T-helper 1 cell treated with Interleukin-12 subunit alpha and Interleukin-12 subunit beta and Interleukin-4 antibody, amounts not matched to agents 30 ng/mL and 1 ng/mL, for 36 hours (primary cell): ENCODE results near the gene NES. TPM values are rescaled to one million over a fixed set of nuclear protein-coding genes. Genes with fewer than 3 reads are reported as not detected.

ENCODE experiments used
- intact Hi-C: fragments of 100-400 bp; cut with micrococcal nuclease; formaldehyde crosslinking; loops from one replicate; pipeline ENCODE4 v1.15.1; 2024
- total RNA-seq: library from RNA; stranded (reverse); gene quantifications from 2 replicates; pipeline ENCODE4 v1.2.3, GENCODE V29; 2022

The NES gene
- 0.07 and 0.12 TPM in 2 replicates for total RNA-seq

GRCh38 chr1:156676820-156677615, at the start of gene NES:
NES (minus strand) TSS chr1:156677407; CDS start chr1:156677264, 143 bp downstream.
- intact Hi-C loops: no loop called here

DNA sequence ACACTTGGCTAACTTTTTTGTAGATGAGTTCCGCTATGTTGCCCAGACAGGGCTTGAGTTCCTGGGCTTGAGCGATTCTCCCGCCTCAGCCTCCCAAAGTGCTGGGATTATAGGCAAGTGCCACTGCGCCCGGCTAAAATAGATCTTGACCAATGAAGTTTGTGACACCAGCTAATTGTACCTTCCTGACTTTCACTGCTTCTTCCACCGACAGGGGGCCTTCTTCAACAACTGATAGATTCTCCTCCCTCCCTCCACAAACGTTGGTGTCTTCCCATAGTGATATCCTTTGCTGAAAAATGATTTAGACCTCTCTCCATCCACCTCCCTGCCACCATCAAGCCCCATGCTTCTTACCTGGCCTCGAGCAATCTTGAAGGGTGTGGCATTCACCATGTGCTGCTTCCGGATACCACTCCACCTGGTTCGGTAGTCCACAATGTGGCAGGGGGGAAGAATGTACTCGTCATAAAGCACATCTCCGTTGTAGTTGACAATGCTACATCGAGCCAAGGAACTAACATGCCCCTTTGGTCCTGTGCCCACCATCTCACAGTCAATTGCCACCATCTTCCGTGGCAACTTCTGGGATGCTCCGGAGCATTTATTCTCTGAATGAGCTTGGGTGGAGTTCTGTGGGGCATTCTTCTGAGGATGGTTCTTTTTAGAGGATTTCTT, 49.5 kb upstream of the NES start:
- intact Hi-C loops: loop anchor here (1.0 to 2.0 kb wide), 7 partner anchors 20 to 444 kb away; partner anchors contain the start of genes NTRK1 and SMG5

DNA sequence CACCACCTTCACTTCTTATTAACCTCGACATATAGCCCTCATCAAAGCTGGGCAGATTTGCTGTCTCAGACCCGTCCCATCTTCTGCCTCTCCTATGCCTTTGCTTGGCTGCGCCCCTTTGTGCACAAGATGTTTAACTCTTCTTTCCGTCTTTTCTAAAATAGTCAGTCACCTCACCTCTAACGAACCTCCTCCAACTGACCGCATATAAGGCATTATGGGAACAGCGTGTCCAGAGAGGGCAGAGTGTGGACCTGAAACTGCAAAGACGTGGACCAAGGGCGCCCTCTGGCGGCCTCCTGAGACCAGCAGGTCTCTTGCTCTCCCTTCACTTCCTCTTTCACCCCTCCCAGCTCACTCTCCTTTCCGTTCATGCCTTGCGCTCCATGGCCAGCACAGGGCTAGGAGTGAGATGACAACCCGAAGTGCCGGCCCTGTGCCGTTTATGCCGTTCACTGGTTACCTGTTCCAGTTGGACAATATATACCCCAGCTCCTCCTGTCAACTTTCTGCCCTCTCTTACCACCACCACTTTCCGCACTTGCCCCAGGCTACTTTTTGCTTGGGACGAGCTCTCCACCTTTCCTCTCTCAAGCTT, 48.6 kb upstream of the NES start:
- intact Hi-C loops: loop anchor here (1.0 to 2.0 kb wide), 9 partner anchors 19 to 443 kb away; partner anchors contain the start of genes NTRK1 and SMG5

DNA sequence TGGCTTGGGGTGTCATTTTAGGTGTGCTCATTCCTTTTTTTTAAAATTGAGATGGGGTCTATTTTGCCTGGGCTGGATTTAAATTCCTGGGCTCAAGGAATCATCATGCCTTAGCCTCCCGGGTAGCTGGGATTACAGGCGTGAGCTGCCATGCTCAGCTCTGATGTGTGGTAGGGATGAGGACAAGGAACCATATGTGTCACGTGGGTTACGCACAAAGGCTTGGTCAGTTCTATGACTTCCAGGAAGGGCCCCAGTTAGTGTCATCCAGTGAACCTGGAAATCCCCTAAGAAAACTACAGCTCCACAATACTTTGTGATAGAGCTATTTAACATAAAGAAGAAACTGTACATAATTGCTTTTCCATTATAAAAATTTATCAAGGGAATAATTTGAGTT, 44.3 kb upstream of the NES start:
- intact Hi-C loops: no loop called here

DNA sequence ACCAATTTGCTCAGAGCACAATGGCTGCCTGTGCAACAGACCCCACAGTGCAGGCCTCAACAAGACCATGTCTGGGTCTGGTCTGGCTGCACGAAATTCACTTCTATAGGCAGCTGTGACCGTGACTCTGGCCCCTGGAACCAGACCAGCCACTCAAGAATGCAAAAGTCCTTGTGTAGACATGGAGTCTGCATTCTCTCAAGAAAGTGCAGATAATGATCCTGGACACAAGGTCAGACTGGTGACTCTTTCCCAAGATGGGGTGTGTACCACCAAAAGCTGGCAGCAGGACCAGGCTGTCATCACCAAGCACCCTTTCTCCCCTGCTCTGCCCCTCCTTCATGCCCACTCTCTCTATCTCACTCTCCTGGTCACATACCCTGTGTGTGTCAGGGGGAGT, 43.9 kb upstream of the NES start:
- intact Hi-C loops: no loop called here

DNA sequence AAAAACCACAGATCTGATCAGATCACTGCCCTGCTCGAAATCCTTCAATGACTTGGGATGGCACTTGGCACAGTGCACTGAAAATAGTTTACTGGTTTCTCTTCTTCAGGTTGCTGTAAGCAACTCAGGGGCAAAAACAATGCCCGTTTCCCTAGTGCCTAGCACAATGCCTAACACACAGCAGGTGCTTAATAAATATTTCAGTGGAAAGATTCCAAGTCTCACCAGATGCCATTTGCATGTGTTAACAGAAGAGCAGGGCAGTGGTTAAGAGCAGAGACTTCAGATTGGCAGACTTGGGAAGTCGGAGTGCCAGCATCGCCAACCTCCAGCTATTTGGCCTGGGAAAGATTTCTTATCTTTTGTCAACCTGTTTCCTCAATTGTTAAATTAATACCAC, 40.1 kb upstream of the NES start:
- intact Hi-C loops: no loop called here

- intact Hi-C loops: no loop called here
These were observed 37.6 kb upstream of the NES start for GRCh38 chr1:156714830-156715229.

GRCh38 chr1:156712626-156713025, 35.4 kb upstream of the NES start:
- intact Hi-C loops: no loop called here

- intact Hi-C loops: no loop called here
These were observed 34.0 kb upstream of the NES start for GRCh38 chr1:156711011-156711817.

DNA sequence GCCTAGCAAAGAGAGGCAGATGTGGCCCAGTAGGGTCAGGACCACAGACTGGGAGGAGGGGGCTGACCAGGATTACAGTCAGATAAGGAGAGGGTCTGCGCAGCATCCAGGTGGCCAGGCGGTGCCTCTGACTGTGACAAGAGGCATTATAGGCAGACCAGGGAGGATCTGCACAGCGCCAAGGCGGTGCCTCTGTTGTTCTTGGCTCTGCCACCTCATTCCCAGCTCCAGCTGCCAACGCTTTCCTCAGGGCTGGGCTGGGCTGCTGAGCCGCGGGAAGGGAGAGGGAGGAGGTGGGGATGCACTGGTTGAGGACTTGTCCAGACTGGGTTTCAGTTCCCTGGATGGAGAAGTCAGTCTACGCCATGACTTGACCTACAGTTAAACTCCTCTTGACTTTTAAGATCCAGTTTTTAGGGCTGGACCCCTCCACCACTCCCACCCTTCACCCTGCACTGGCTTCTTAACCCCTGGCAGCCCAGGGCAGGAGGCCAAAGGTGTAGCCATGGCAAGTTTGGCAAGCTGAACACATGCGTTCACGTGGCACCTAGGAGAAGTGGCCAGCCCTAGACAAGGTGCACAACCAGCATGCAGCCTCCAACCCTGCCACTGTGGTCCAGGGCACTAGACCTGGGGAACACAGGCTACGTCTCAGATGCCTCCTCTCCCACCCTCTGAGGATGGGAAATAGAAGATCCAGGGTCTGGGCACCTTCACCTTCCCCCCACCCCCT, 32.7 kb upstream of the NES start:
- intact Hi-C loops: loop anchor here (5.0 kb wide), 1 partner anchor 182 kb away; the partner anchor contains the start of gene PEAR1

DNA sequence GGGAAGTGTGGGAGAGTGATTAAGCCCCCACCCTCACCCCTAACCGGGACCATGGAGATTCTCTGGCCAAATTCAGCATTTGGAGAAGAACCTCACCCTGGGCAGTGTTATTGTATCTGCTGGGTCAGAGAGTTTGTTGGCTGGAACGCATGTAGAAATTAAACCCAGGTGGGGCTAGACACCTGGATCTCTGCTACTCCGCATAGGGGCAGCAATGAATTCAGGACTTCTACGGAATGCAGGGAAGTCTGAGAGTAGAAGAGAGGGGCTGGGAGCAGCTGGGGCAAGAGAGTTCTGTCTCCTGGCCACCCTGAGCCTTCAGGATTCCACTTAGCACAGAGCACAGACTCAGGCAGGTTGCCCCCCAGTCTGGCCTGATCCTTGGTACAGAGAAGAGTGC, 31.8 kb upstream of the NES start:
- intact Hi-C loops: loop anchor here (5.0 kb wide), 1 partner anchor 183 kb away; the partner anchor contains the start of gene PEAR1

- intact Hi-C loops: loop anchor here (5.0 kb wide), 1 partner anchor 184 kb away; the partner anchor contains the start of gene PEAR1
These were observed 31.0 kb upstream of the NES start for GRCh38 chr1:156708218-156708661.

DNA sequence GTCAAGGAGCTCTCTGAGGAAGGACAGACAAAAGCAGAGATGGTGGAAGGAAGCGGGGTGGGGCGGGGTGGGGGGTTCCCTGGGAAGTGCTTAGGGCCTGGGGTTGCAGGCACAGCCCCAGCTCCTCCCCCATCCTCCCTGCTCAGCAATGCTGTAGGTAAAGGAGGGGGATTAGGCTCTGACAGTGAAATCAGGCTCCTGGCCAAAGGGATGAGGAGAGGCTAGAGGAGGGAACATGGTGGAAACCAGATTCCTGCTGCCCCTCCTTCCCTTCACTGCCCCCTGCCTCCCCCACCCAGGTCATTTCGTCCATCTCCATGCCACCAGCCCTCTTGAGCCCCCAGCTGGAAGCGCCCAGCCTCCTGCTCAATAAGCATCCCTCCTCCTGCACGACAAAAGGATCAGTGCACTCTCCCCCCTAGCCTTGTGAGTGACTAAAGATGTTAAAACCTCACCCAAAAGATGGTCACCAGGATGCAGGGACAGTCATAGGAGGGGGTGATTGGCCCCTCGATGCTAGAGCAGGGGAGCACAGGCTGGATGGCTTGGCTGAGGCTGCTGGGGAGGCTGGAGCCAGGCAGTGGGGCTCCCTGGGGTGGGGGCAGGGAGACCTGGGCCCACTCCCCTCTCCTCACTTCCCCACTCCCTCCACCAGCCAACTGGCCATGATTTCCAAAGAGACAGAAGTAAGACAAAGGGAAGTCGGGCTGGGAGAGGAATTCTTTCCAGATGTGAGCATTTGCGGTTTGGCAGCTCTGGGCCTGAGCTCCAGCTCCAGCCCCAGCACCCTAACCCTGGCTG, 30.4 kb upstream of the NES start:
- intact Hi-C loops: loop anchor here (5.0 kb wide), 1 partner anchor 185 kb away; the partner anchor contains the start of gene PEAR1

DNA sequence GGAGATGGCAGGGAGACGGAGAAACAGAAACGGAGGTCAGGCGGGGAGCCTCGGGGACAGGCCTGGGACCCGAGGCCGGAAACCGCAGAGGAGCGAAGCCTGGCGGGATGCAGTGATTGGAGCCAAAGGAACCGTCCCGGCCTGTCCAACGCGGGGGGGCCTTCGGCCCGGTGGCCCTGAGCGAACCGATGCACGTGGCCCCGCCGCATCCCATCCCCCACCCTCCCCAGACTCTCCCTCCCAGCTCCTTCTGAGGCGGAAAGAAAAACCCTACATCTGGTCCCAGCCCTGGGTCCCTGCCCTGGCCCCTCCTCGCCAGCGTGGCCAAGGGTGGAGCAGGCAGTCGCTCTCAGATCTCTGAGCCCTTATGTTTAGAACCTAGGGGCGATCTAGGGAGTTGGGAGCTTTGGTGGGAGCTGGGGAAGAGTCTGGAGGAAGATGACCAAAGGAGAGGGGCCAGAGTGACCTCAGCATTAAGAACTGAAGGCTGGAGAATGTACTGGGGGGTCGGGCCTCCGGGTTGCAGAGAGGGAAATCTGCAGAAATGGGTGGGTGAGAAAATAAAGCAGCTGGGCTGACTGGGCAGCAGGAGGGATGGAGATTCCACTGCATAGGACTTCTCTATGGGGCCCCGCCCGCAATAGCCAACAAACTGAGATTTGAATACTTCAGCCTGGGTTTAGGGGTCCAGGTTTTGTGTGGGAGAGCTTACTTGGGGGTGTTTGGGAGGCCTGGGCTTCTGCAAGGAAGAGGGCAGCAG, 29.6 kb upstream of the NES start:
- intact Hi-C loops: loop anchor here (1.0 to 5.0 kb wide), 5 partner anchors 18 to 185 kb away; partner anchors contain the start of gene PEAR1

DNA sequence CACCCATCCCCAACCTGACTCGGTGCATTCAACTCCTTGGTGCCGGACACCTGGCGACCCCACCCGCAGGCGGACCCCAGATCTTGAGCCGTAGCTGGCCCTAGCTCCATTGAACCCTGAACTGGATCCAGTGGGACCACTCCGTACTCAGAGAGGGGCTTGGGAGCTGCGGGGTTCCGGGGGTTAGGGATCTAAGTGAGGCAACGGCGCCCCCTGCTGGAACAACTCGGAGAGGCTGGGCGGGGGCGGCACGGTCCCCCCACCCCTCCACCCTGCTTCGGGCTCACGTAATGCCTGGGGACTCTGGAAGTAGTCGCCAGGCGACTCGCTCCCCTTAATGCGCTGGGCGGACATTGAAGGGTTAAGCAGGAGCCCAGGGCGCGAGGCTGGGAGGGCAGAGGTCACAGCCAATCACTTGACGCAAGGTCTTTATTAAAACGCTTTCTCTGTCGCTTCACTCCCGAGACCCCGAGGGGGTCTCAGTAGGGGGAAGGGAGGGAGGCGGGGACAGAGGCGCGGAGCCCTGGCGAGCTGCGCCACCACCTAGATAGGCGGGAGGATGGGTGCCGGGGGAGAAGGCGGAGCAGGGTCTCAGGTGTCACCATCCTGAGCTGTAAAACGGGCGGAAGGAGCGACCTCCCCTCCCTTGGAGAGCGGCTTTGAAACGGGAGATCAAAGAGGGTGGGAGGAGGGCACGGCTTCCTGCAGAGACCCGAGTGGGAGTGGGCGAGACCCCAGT, 28.9 kb upstream of the NES start:
- intact Hi-C loops: loop anchor here (1.0 to 5.0 kb wide), 5 partner anchors 17 to 186 kb away; partner anchors contain the start of gene PEAR1

- intact Hi-C loops: loop anchor here (5.0 kb wide), 1 partner anchor 187 kb away; the partner anchor contains the start of gene PEAR1
These were observed 28.2 kb upstream of the NES start, which contains the start of gene CRABP2 for GRCh38 chr1:156705321-156705917. CRABP2 (minus strand) TSS chr1:156705583; CDS start chr1:156705446, 137 bp downstream.

GRCh38 chr1:156704930-156705320, 27.7 kb upstream of the NES start:
- intact Hi-C loops: loop anchor here (5.0 kb wide), 1 partner anchor 187 kb away; the partner anchor contains the start of gene PEAR1
